Dedifferentiated amniotic fluid mesenchymal stem cell (primary cell): Measurements from ENCODE around the gene ACBD5.
"Not testable (repeated sequence)": the region's sequence is repeated elsewhere in the genome, so short reads cannot be mapped to it uniquely, and the experiment has no call there.

Experiments used
- DNase-seq: peaks from one replicate; pipeline ENCODE4 v3.0.0-alpha.2; 2016; ENCODE audit errors: extremely low spot score

The ACBD5 gene

GRCh38 chr10:27241010-27241651 is 534 bp upstream of the ACBD5 start:
- no peak for DNase-seq

- not testable (repeated sequence) for DNase-seq
Measured at GRCh38 chr10:27237531-27237930, 3.1 kb downstream of the ACBD5 start.

- DNase-seq, result not testable (repeated sequence)
Measured at GRCh38 chr10:27236589-27237128, 3.9 kb downstream of the ACBD5 start.

GRCh38 chr10:27235706-27236105 is 4.9 kb downstream of the ACBD5 start:
- no peak for DNase-seq

- no peak for DNase-seq
Measured at GRCh38 chr10:27230022-27230421, 10.6 kb downstream of the ACBD5 start.

- no peak for DNase-seq
Measured at GRCh38 chr10:27225642-27226257, 14.8 kb downstream of the ACBD5 start.

GRCh38 chr10:27225011-27225590 is 15.5 kb downstream of the ACBD5 start:
- no peak for DNase-seq

GRCh38 chr10:27223964-27224363 is 16.6 kb downstream of the ACBD5 start:
- DNase-seq, result no peak

- no peak for DNase-seq
Measured at GRCh38 chr10:27207350-27207749, 33.2 kb downstream of the ACBD5 start.

- DNase-seq, result no peak
Measured at GRCh38 chr10:27203806-27204205, 36.8 kb downstream of the ACBD5 start.

GRCh38 chr10:27197980-27198620 is 42.5 kb downstream of the ACBD5 start:
- DNase-seq, result no peak

- DNase-seq, result peak; percentile 84
Measured at GRCh38 chr10:27192284-27192683, 48.3 kb downstream of the ACBD5 start.

GRCh38 chr10:27190508-27190907 is 50.1 kb downstream of the ACBD5 start:
- DNase-seq, result no peak

GRCh38 chr10:27188897-27189296 is 51.7 kb downstream of the ACBD5 start:
- DNase-seq, result no peak

- DNase-seq, result no peak
Measured at GRCh38 chr10:27188259-27188658, 52.3 kb downstream of the ACBD5 start.

- DNase-seq, result no peak
Measured at GRCh38 chr10:27169849-27170248, 70.7 kb downstream of the ACBD5 start.

GRCh38 chr10:27158421-27158820 is 82.2 kb downstream of the ACBD5 start:
- no peak for DNase-seq

- no peak for DNase-seq
Measured at GRCh38 chr10:27157150-27157549, 83.4 kb downstream of the ACBD5 start.

- not testable (repeated sequence) for DNase-seq
Measured at GRCh38 chr10:27156566-27156965, 84.0 kb downstream of the ACBD5 start.

GRCh38 chr10:27155066-27155754 is 85.4 kb downstream of the ACBD5 start, which contains the start of gene MASTL:
Gene MASTL, plus strand, starts transcription at chr10:27155352. Its CDS starts 75 bp downstream, at chr10:27155427.
- DNase-seq, result peak; percentile 81

GRCh38 chr10:27153845-27154193 is 86.8 kb downstream of the ACBD5 start:
- DNase-seq, result no peak

- DNase-seq, result no peak
Measured at GRCh38 chr10:27153329-27153728, 87.3 kb downstream of the ACBD5 start.
